IMR-90 (cell line): ENCODE measurements around the gene PRLR. TPM values are rescaled to one million over a fixed set of nuclear protein-coding genes. Genes with fewer than 3 reads are reported as not detected.

ENCODE experiments used
- ATAC-seq: fragments of 200-7000 bp; cut with Tn5 transposase; 2 replicates; pipeline ENCODE4 v1.9.1; 2020; ENCODE audit warnings: low read depth, mild to moderate bottlenecking, moderate library complexity
- BruUV-seq: library from RNA; stranded (reverse); fragments of 400-500 nt; replicated peaks from 2 replicates; lab custom pipeline; 2021; lab: Mats Ljungman, UMichigan
- CTCF ChIA-PET: fragments of 300-600 bp; formaldehyde crosslinking; extraction: SDS; loops from one replicate; lab custom pipeline; 2021; ENCODE audit warnings: antibody characterized with exemption; lab: Yijun Ruan, JAX
- POLR2A ChIA-PET: fragments of 300-600 bp; sonication (Branson Sonifier 250); formaldehyde crosslinking; loops from one replicate; lab custom pipeline; 2022; ENCODE audit warnings: antibody characterized with exemption; ENCODE audit not compliant: unreplicated experiment; lab: Charles Lee
- DNase-seq: peaks from one replicate; pipeline ENCODE4 v3.0.0; 2013
- H2AFZ ChIP-seq: replicated peaks from 2 replicates; pipeline ENCODE3; 2013; ENCODE audit warnings: low read length, mild to moderate bottlenecking; ENCODE audit not compliant: poor library complexity
- H2AK5ac ChIP-seq: 2 replicates; pipeline ENCODE4 v1.6.1; 2013; ENCODE audit warnings: low read depth, low read length, inconsistent platforms
- H2AK9ac ChIP-seq: replicated peaks from 2 replicates; pipeline ENCODE3; 2013; ENCODE audit warnings: mild to moderate bottlenecking, low read depth, low read length, moderate library complexity; ENCODE audit not compliant: poor library complexity
- H2BK120ac ChIP-seq: 2 replicates; pipeline ENCODE4 v1.6.1; 2013; ENCODE audit warnings: low read depth, low read length, inconsistent platforms
- H2BK15ac ChIP-seq: 3 replicates; pipeline ENCODE4 v1.6.1; 2013; ENCODE audit warnings: low read depth, low read length, inconsistent platforms
- H2BK20ac ChIP-seq: 2 replicates; pipeline ENCODE4 v1.6.1; 2013; ENCODE audit warnings: low read depth, mild to moderate bottlenecking, inconsistent platforms, low read length, moderate library complexity
- H2BK5ac ChIP-seq: 2 replicates; pipeline ENCODE4 v1.6.1; 2013; ENCODE audit warnings: mild to moderate bottlenecking, low read depth, low read length, inconsistent platforms; ENCODE audit not compliant: poor library complexity, severe bottlenecking
- H3K14ac ChIP-seq: replicated peaks from 2 replicates; pipeline ENCODE4 v1.6.1; 2013; ENCODE audit warnings: low read depth, low read length, inconsistent platforms
- H3K18ac ChIP-seq: 2 replicates; pipeline ENCODE4 v1.6.1; 2013; ENCODE audit warnings: low read depth, low read length, control low read depth
- H3K23ac ChIP-seq: 2 replicates; pipeline ENCODE4 v1.6.1; 2013; ENCODE audit warnings: low read depth, low read length, inconsistent platforms
- H3K27ac ChIP-seq: 2 replicates; pipeline ENCODE4 v1.5.1; 2013; ENCODE audit warnings: mild to moderate bottlenecking, control low read depth, low read length; ENCODE audit not compliant: insufficient read depth
- H3K27me3 ChIP-seq: 2 replicates; pipeline ENCODE4 v1.6.1; 2013; ENCODE audit warnings: low read length; ENCODE audit not compliant: control insufficient read depth, insufficient read depth
- H3K36me3 ChIP-seq: 2 replicates; pipeline ENCODE4 v1.6.1; 2013; ENCODE audit warnings: low read length, mixed read lengths; ENCODE audit not compliant: control insufficient read depth, insufficient read depth
- H3K4ac ChIP-seq: 2 replicates; pipeline ENCODE4 v1.6.1; 2013; ENCODE audit warnings: low read depth, low read length, inconsistent platforms
- H3K4me1 ChIP-seq: 2 replicates; pipeline ENCODE4 v1.6.1; 2013; ENCODE audit warnings: low read length, mixed read lengths; ENCODE audit not compliant: control insufficient read depth, insufficient read depth
- H3K4me2 ChIP-seq: 2 replicates; pipeline ENCODE4 v1.6.1; 2013; ENCODE audit warnings: low read depth, mild to moderate bottlenecking, control low read depth, low read length, moderate library complexity
- H3K4me3 ChIP-seq: 2 replicates; pipeline ENCODE4 v1.5.1; 2013; ENCODE audit warnings: low read depth, mild to moderate bottlenecking, control low read depth, low read length, moderate library complexity; ENCODE audit not compliant: insufficient read depth
- H3K56ac ChIP-seq: 2 replicates; pipeline ENCODE4 v1.6.1; 2013; ENCODE audit warnings: low read length, inconsistent platforms; ENCODE audit not compliant: insufficient read depth; ENCODE audit errors: extremely low read depth
- H3K79me1 ChIP-seq, 2 experiments: 2 replicates each; pipeline ENCODE4 v1.6.1; 2013; ENCODE audit warnings: low read length in 2 of 2, inconsistent platforms in 1 of 2, low read depth in 1 of 2
- H3K9ac ChIP-seq: 2 replicates; pipeline ENCODE4 v1.6.1; 2013; ENCODE audit warnings: low read depth, low read length, control low read depth
- H3K9me1 ChIP-seq: 2 replicates; pipeline ENCODE4 v1.6.1; 2013; ENCODE audit warnings: low read length, inconsistent platforms; ENCODE audit not compliant: insufficient read depth
- H3K9me3 ChIP-seq: 2 replicates; pipeline ENCODE4 v1.6.1; 2013; ENCODE audit warnings: low read length; ENCODE audit not compliant: control insufficient read depth, insufficient read depth
- H4K20me1 ChIP-seq: 2 replicates; pipeline ENCODE4 v1.6.1; 2013; ENCODE audit warnings: low read length, inconsistent platforms; ENCODE audit not compliant: insufficient read depth
- H4K5ac ChIP-seq: 2 replicates; pipeline ENCODE4 v1.6.1; 2013; ENCODE audit warnings: mild to moderate bottlenecking, low read depth, low read length, control low read depth
- H4K8ac ChIP-seq, 2 experiments: 2 replicates each; pipeline ENCODE4 v1.6.1; 2013; ENCODE audit warnings: low read depth in 2 of 2, low read length in 2 of 2, control low read depth in 1 of 2, inconsistent platforms in 1 of 2
- H4K91ac ChIP-seq: 2 replicates; pipeline ENCODE4 v1.6.1; 2013; ENCODE audit warnings: low read depth, low read length, inconsistent platforms; ENCODE audit not compliant: insufficient read depth
- CTCF ChIP-seq: conservative IDR thresholded peaks from 2 replicates; pipeline ENCODE4 v1.5.1; 2012; ENCODE audit warnings: mild to moderate bottlenecking, low read depth, low read length, improper control_type of control experiment
- FOS ChIP-seq: fragments of 150-350 bp; IDR thresholded peaks from 2 replicates; pipeline ENCODE4 v1.6.1; 2016; ENCODE audit warnings: low read depth, low read length
- NFE2L2 ChIP-seq: fragments of 150-350 bp; IDR thresholded peaks from 2 replicates; pipeline ENCODE4 v1.6.1; 2016; ENCODE audit warnings: low read depth, mild to moderate bottlenecking, low read length
- RCOR1 ChIP-seq: IDR thresholded peaks from 2 replicates; pipeline ENCODE4 v1.6.1; 2012; ENCODE audit warnings: mild to moderate bottlenecking, low read length, improper control_type of control experiment; ENCODE audit not compliant: insufficient replicate concordance
- SMC3 ChIP-seq: fragments of 150-350 bp; IDR thresholded peaks from 2 replicates; pipeline ENCODE4 v1.6.1; 2016; ENCODE audit warnings: low read depth, mild to moderate bottlenecking, antibody characterized with exemption, low read length, moderate library complexity
- WGBS, 2 experiments: methylation state at CpG; one replicate each; pipeline versions ENCODE4 v1.1.5 to v1.1.7; 2013; ENCODE audit warnings: missing lambda C conversion rate in 2 of 2; ENCODE audit not compliant: insufficient read length in 1 of 2; ENCODE audit errors: extremely low coverage in 2 of 2; 5-methylcytosine and 5-hydroxymethylcytosine counted together
- dilution Hi-C: fragments of 300-500 bp; cut with HindIII; formaldehyde crosslinking; loops from one replicate; pipeline ENCODE4 v1.14.3; 2018; ENCODE audit warnings: low sequenced_read_pairs; ENCODE audit not compliant: unreplicated experiment
- in situ Hi-C: fragments of 300-500 bp; cut with MboI; formaldehyde crosslinking; loops from 3 replicates; pipeline ENCODE4 v1.14.3; 2019; ENCODE audit warnings: low sequenced_read_pairs, inconsistent platforms, mixed read lengths
- intact Hi-C: fragments of 100-400 bp; cut with micrococcal nuclease; formaldehyde crosslinking; loops from 2 replicates; pipeline ENCODE4 v1.10.0; 2022
- polyA plus RNA-seq, 3 experiments: library from polyadenylated mRNA; depleted of rRNA; stranded (reverse); fragments of >200 nt; gene quantifications; 2 replicates each; pipeline ENCODE4 v1.2.3, GENCODE V29; 2012; ENCODE audit warnings: low replicate concordance in 1 of 3
- total RNA-seq: library from RNA; depleted of rRNA; stranded (reverse); fragments of >200 nt; gene quantifications from 2 replicates; pipeline ENCODE4 v1.2.3, GENCODE V29; 2012

Gene PRLR
- total and polyA plus RNA-seq, 2 of the 4 experiments (the other 2 are of a cell fraction) = 0.24 to 0.54 TPM

- no peaks in the 10 kb centered on the region for H3K9me3 ChIP-seq
- no peak overlapping the region for H2BK15ac ChIP-seq
- in situ Hi-C loops = no loop called here
- H3K27ac ChIP-seq = no peak overlapping the region
- no peak overlapping the region for H4K8ac ChIP-seq
- H3K4me1 ChIP-seq = no peaks in the 10 kb centered on the region
- 83% methylated on average over 1 of the region's 3 CpGs; no CpG with 5 or more reads in 1 of the 2 experiments for WGBS, 2 experiments
- intact Hi-C loops = no loop called here
- H2BK20ac ChIP-seq = no peak overlapping the region
- BruUV-seq = no TSS peak
- H3K56ac ChIP-seq = no peak overlapping the region
- H4K91ac ChIP-seq = no peak overlapping the region
- H3K9ac ChIP-seq = no peak overlapping the region
- H2BK5ac ChIP-seq = no peak overlapping the region
- H2AK9ac ChIP-seq = no peak overlapping the region
- no peaks in the 10 kb centered on the region for H4K20me1 ChIP-seq
- CTCF ChIA-PET = no interaction called here
- ATAC-seq = no peak
- H3K79me1 ChIP-seq = no peaks in the 10 kb centered on the region
- no peak overlapping the region for H4K5ac ChIP-seq
- H3K27me3 ChIP-seq = peaks cover 4% of the 10 kb centered on the region
- dilution Hi-C loops = no loop called here
- DNase-seq = no peak
- POLR2A ChIA-PET = no interaction called here
- no peaks in the 10 kb centered on the region for H3K36me3 ChIP-seq
- no peak overlapping the region for H3K23ac ChIP-seq
- H3K18ac ChIP-seq = no peak overlapping the region
- no peak for TF ChIP-seq FOS
- no peak for TF ChIP-seq SMC3
- TF ChIP-seq RCOR1 = no peak
- no peak for TF ChIP-seq CTCF
- no peak for TF ChIP-seq NFE2L2
- no peak overlapping the region for H3K14ac ChIP-seq
- no peak overlapping the region for H2AK5ac ChIP-seq
- H3K4me2 ChIP-seq = no peak overlapping the region
- H3K4ac ChIP-seq = no peak overlapping the region
- no peak overlapping the region for H3K4me3 ChIP-seq
- H2AFZ ChIP-seq = no peak overlapping the region
- H2BK120ac ChIP-seq = no peak overlapping the region
- no peaks in the 10 kb centered on the region for H3K9me1 ChIP-seq
These were observed 17.9 kb downstream of the PRLR start for GRCh38 chr5:35212122-35212982.
